ENCODE results near the gene TMEM132A. TPM values are rescaled to one million over a fixed set of nuclear protein-coding genes. Genes with fewer than 3 reads are reported as not detected.

The TMEM132A gene
- total and polyA plus RNA-seq, 9 donors: 28.9 to 59.2 (median 42.1) TPM

DNA sequence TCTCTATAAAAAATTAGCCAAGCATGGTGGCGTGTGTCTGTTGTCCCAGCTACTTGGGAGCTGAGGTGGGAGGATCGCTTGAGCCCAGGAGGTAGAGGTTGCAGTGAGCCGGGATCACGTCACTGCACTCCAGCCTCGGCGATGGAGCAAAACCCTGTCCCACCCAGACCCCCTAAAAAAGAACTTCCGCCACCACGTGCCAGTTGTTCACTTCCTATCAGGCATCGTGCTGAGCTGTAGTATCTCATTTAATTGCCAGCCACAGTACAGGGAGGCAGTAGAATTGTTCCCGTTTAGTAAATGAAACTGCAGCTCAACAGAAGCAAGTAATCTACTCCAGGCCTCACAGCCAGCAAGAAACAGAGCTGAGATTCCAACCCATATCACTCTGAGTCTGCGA lies 3.0 kb upstream of the TMEM132A start:
- Histone ChIP-seq H3K9me3 (replicated peaks; ENCODE audit: control insufficient read depth, low read depth, low read length) (no peaks in the 10 kb centered on the region), H3K4me1 (ENCODE audit: control insufficient read depth, insufficient read depth, low read length) (peaks cover 47% of the 10 kb centered on the region), H3K27me3 (ENCODE audit: control insufficient read depth, insufficient read depth, low read length) (peaks cover 7% of the 10 kb centered on the region), H3K4me3 (ENCODE audit: low read length) (no peak overlapping the region), H3K36me3 (ENCODE audit: control insufficient read depth, insufficient read depth, low read length) (peaks cover 42% of the 10 kb centered on the region), H3K27ac (ENCODE audit: low read length) (no peak overlapping the region)
- no peak for DNase-seq
- 68% methylated on average over 2 of the region's 11 CpGs for WGBS (ENCODE audit: insufficient coverage)

- WGBS (ENCODE audit: insufficient coverage): 53% methylated on average over 22 of the region's 23 CpGs
- H3K36me3 ChIP-seq (ENCODE audit: control insufficient read depth, insufficient read depth, low read length): peaks cover 45% of the 10 kb centered on the region
Observed at GRCh38 chr11:60921777-60922335, 2.4 kb upstream of the TMEM132A start.

DNA sequence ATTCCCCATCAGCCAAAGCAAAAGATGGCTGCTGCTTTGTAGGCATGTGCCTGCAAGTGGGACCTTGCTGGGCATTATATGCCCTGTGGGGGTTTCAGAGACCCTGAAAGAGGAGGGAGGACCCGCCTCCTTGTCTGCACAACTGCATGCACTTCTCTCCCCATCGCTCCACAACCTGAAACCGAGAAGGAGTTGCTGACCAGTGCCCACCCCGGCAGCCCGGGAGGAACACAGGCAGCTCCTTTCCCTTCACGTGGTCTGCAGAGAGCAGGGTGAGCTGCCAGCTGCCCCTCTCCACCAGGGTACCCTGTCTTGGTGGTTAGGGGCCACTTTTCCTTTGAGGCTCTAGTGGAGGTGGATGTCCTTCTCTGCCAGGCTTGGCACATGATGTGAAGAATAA lies 1.4 kb upstream of the TMEM132A start:
- WGBS (ENCODE audit: insufficient coverage): 77% methylated on average over 4 of the region's 6 CpGs
- Histone ChIP-seq H3K27me3 (ENCODE audit: control insufficient read depth, insufficient read depth, low read length) (peaks cover 7% of the 10 kb centered on the region), H3K36me3 (ENCODE audit: control insufficient read depth, insufficient read depth, low read length) (peaks cover 55% of the 10 kb centered on the region), H3K9me3 (replicated peaks; ENCODE audit: control insufficient read depth, low read depth, low read length) (no peaks in the 10 kb centered on the region), H3K27ac (ENCODE audit: low read length) (no peak overlapping the region), H3K4me1 (ENCODE audit: control insufficient read depth, insufficient read depth, low read length) (peaks cover 37% of the 10 kb centered on the region), H3K4me3 (ENCODE audit: low read length) (no peak overlapping the region)
- DNase-seq: no peak

More at GRCh38 chr11:60921777-60922335, 2.4 kb upstream of the TMEM132A start:
- Histone ChIP-seq H3K4me1 (ENCODE audit: control insufficient read depth, insufficient read depth, low read length) (peaks cover 42% of the 10 kb centered on the region), H3K27ac (ENCODE audit: low read length) (no peak overlapping the region), H3K4me3 (ENCODE audit: low read length) (no peak overlapping the region), H3K27me3 (ENCODE audit: control insufficient read depth, insufficient read depth, low read length) (peaks cover 7% of the 10 kb centered on the region), H3K9me3 (replicated peaks; ENCODE audit: control insufficient read depth, low read depth, low read length) (no peaks in the 10 kb centered on the region)
- no peak for DNase-seq

DNA sequence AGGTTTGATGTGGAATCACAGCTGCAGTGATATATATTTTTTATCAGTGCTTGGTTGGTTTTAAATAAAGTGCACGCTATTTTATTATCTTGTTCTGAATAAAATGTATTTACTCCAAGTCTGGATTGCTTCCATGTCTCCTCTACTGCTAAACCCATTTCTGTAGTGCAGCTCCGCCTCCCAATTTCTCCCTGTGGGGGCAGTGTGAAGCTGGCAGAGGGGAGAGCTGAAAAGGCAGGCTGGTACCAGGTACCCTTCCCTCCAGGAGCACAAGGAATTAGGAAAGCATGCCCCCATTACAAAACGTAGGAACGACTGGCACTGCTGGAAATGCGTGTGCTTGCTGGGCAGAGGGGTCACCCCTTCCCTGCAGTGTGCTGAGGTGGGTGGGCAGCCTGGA lies 934 bp upstream of the TMEM132A start:
- 80% methylated on average over 1 of the region's 5 CpGs for WGBS (ENCODE audit: insufficient coverage)
- peak; percentile 29 for DNase-seq
- H3K27me3 ChIP-seq (ENCODE audit: control insufficient read depth, insufficient read depth, low read length): peaks cover 7% of the 10 kb centered on the region
- H3K27ac ChIP-seq (ENCODE audit: low read length): no peak overlapping the region
- H3K36me3 ChIP-seq (ENCODE audit: control insufficient read depth, insufficient read depth, low read length): peaks cover 56% of the 10 kb centered on the region
- H3K9me3 ChIP-seq (replicated peaks; ENCODE audit: control insufficient read depth, low read depth, low read length): no peaks in the 10 kb centered on the region
- H3K4me3 ChIP-seq (ENCODE audit: low read length): no peak overlapping the region
- H3K4me1 ChIP-seq (ENCODE audit: control insufficient read depth, insufficient read depth, low read length): peaks cover 37% of the 10 kb centered on the region

GRCh38 chr11:60923800-60924109 lies 505 bp upstream of the TMEM132A start:
- 52% methylated on average over 3 of the region's 6 CpGs for WGBS (ENCODE audit: insufficient coverage)
- peak overlapping the region; percentile 73 for H3K4me3 ChIP-seq (ENCODE audit: low read length)
- peaks cover 59% of the 10 kb centered on the region for H3K36me3 ChIP-seq (ENCODE audit: control insufficient read depth, insufficient read depth, low read length)
- no peak overlapping the region for H3K27ac ChIP-seq (ENCODE audit: low read length)
- H3K9me3 ChIP-seq (replicated peaks; ENCODE audit: control insufficient read depth, low read depth, low read length): no peaks in the 10 kb centered on the region
- DNase-seq: no peak
- peaks cover 7% of the 10 kb centered on the region for H3K27me3 ChIP-seq (ENCODE audit: control insufficient read depth, insufficient read depth, low read length)
- peaks cover 35% of the 10 kb centered on the region for H3K4me1 ChIP-seq (ENCODE audit: control insufficient read depth, insufficient read depth, low read length)

DNA sequence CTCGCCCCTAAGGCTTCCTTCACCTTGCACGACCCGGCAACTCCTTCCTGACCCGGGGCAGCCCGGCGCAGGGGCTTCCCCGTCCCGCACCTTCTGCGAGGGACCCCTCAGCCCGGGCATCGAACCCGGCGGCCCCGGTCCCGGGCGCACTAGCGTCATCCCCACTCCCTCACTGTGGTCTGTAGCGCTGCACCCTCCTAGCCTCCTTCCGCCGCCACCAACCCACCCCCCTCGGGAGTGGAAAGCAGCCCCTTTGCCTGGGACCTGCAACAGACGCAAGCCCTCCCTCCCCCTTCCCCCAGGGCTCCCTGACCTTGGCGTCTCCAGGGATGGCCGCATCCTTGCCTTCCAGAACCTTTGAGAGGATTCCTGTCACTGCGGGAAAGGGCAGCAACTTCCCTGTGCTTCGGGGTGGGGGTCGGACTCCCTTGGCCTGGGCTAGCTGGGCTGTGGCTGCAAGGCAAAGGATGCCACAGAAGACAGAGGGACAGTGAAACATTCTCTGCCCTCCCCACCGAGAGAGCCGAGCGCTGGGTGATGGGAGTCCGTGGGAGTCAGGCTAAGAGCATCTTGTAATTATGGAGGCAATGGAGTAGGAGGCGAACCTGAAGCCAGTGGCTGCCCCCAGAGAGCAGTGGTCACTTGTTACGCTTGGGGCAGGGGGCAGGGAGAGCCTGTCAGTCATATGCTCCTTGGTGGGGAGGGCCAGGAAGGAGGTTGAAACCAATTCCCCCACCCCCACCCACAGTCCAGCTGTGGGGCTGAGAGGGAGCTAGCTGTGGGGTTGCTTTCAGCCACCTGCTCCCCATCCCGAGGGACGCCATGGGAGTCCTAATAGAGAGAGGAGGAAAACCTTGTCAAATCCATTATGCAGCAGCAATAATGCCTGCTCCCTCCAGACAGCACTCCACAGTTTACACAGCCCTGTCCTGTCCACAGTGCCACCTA lies 920 bp downstream of the TMEM132A start:
- peaks cover 7% of the 10 kb centered on the region for H3K27me3 ChIP-seq (ENCODE audit: control insufficient read depth, insufficient read depth, low read length)
- no peak overlapping the region for H3K27ac ChIP-seq (ENCODE audit: low read length)
- H3K4me1 ChIP-seq (ENCODE audit: control insufficient read depth, insufficient read depth, low read length): peaks cover 27% of the 10 kb centered on the region
- no peaks in the 10 kb centered on the region for H3K9me3 ChIP-seq (replicated peaks; ENCODE audit: control insufficient read depth, low read depth, low read length)
- H3K36me3 ChIP-seq (ENCODE audit: control insufficient read depth, insufficient read depth, low read length): peaks cover 64% of the 10 kb centered on the region
- peak; percentile 28 for DNase-seq
- H3K4me3 ChIP-seq (ENCODE audit: low read length): peak overlapping the region; percentile 73
- WGBS (ENCODE audit: insufficient coverage): under 1% methylated on average over 29 of the region's 35 CpGs

DNA sequence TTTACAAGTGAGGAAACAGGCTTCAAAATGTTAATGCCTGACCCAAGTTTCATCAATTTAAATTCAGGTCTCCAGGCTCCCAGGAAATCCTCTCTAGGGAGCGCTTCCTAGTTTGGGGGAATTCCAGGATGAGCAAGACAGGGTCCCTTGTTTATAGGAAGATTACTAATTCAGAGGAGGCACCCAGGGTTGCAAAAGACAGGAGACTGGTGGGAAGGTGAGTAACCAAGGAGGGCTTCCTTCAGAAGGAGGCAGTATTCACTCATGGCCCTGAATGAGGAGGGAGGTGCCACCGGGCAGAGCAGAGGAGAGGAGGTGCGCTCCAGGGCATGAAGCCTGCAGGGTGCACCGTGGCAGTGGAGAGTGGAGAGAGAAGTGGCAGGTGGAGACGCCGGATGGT lies 1.6 kb downstream of the TMEM132A start:
- no peak for DNase-seq
- Histone ChIP-seq H3K4me1 (ENCODE audit: control insufficient read depth, insufficient read depth, low read length) (peaks cover 27% of the 10 kb centered on the region), H3K36me3 (ENCODE audit: control insufficient read depth, insufficient read depth, low read length) (peaks cover 64% of the 10 kb centered on the region), H3K27me3 (ENCODE audit: control insufficient read depth, insufficient read depth, low read length) (peaks cover 7% of the 10 kb centered on the region), H3K9me3 (replicated peaks; ENCODE audit: control insufficient read depth, low read depth, low read length) (no peaks in the 10 kb centered on the region), H3K4me3 (ENCODE audit: low read length) (no peak overlapping the region), H3K27ac (ENCODE audit: low read length) (no peak overlapping the region)
- 61% methylated on average over 3 of the region's 6 CpGs for WGBS (ENCODE audit: insufficient coverage)

- Histone ChIP-seq H3K9me3 (replicated peaks; ENCODE audit: control insufficient read depth, low read depth, low read length) (no peaks in the 10 kb centered on the region), H3K4me1 (ENCODE audit: control insufficient read depth, insufficient read depth, low read length) (peaks cover 27% of the 10 kb centered on the region), H3K4me3 (ENCODE audit: low read length) (no peak overlapping the region), H3K27me3 (ENCODE audit: control insufficient read depth, insufficient read depth, low read length) (peaks cover 7% of the 10 kb centered on the region), H3K27ac (ENCODE audit: low read length) (no peak overlapping the region), H3K36me3 (ENCODE audit: control insufficient read depth, insufficient read depth, low read length) (peaks cover 64% of the 10 kb centered on the region)
- WGBS (ENCODE audit: insufficient coverage): 100% methylated on average over 1 of the region's 8 CpGs
- DNase-seq: no peak
Observed at GRCh38 chr11:60926500-60926899, 2.2 kb downstream of the TMEM132A start.

- Histone ChIP-seq H3K27me3 (ENCODE audit: control insufficient read depth, insufficient read depth, low read length) (peaks cover 7% of the 10 kb centered on the region), H3K36me3 (ENCODE audit: control insufficient read depth, insufficient read depth, low read length) (peaks cover 64% of the 10 kb centered on the region), H3K4me3 (ENCODE audit: low read length) (no peak overlapping the region), H3K4me1 (ENCODE audit: control insufficient read depth, insufficient read depth, low read length) (peaks cover 27% of the 10 kb centered on the region), H3K27ac (ENCODE audit: low read length) (no peak overlapping the region), H3K9me3 (replicated peaks; ENCODE audit: control insufficient read depth, low read depth, low read length) (no peaks in the 10 kb centered on the region)
- no peak for DNase-seq
- WGBS (ENCODE audit: insufficient coverage): 83% methylated on average over 7 of the region's 8 CpGs
Observed at GRCh38 chr11:60927061-60927592, 2.9 kb downstream of the TMEM132A start.

DNA sequence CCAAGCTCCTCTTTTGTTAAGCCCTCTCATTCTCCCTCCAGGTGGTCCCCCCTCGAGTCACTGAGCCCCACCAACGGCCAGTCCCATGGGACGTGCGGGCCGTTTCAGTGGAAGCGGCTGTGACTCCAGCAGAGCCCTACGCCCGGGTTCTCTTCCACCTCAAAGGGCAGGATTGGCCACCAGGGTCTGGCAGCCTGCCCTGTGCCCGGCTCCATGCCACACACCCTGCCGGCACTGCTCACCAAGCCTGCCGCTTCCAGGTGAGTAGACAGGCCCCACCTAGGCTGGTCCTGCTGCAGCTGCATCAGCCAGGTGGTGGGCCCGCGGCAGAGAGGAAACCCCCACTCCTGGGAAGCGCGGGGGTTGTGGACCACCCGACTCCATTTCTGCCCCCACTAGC lies 3.3 kb downstream of the TMEM132A start:
- 80% methylated on average over 9 of the region's 16 CpGs for WGBS (ENCODE audit: insufficient coverage)
- peaks cover 62% of the 10 kb centered on the region for H3K36me3 ChIP-seq (ENCODE audit: control insufficient read depth, insufficient read depth, low read length)
- H3K9me3 ChIP-seq (replicated peaks; ENCODE audit: control insufficient read depth, low read depth, low read length): no peaks in the 10 kb centered on the region
- peaks cover 7% of the 10 kb centered on the region for H3K27me3 ChIP-seq (ENCODE audit: control insufficient read depth, insufficient read depth, low read length)
- H3K4me3 ChIP-seq (ENCODE audit: low read length): no peak overlapping the region
- no peak for DNase-seq
- H3K27ac ChIP-seq (ENCODE audit: low read length): no peak overlapping the region
- H3K4me1 ChIP-seq (ENCODE audit: control insufficient read depth, insufficient read depth, low read length): peaks cover 23% of the 10 kb centered on the region

Data from muscle of leg (tissue), 11 donors.